GM23248 (cell line): ENCODE data around the gene GRK3.

Experiments used
- EZH2 ChIP-seq: fragments of 200-600 bp; sonication (generic); IDR thresholded peaks from 2 replicates; pipeline ENCODE4 v1.6.1; 2018; ENCODE audit warnings: antibody characterized with exemption, mild to moderate bottlenecking; ENCODE audit not compliant: insufficient read depth, poor library complexity, severe bottlenecking
- EZH2phosphoT487 ChIP-seq: fragments of 200-600 bp; sonication (generic); IDR thresholded peaks from 2 replicates; pipeline ENCODE4 v1.6.1; 2018; ENCODE audit warnings: antibody characterized with exemption, moderate library complexity, mild to moderate bottlenecking, low read depth; ENCODE audit not compliant: insufficient read depth

DNA sequence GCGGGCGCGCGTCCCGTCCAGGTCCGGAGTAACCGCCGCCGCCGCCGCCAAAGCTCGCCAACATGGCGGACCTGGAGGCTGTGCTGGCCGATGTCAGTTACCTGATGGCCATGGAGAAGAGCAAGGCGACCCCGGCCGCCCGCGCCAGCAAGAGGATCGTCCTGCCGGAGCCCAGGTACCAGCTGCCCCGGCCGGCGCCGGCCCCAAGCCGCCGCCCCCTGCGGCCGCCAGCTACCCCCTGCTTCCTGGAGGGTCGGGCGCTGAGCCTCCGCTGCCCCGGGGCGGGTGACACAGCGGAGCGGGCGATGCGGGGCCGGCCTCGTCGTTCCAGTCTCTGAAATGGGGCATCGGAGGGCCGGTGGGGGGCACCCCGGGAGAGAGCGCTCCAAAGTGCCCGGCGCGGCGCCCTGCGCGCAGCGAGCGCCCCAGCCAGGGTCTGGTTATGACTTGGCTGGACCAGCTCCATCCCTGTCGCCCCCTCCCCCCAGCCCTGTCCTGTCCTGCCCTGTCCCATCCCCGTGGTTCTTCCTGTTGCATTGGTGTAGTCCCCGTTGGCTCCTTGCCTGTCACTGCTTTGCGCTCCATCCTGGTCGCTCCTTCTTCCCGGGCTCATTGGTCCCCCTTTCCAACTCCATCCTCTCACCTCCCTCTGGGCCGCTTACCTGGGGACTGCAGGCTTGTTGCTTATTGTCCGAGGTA lies 653 bp downstream of the GRK3 start:
- TF ChIP-seq EZH2phosphoT487 (no peak), EZH2 (no peak)
